SKM-1 treated with dmso at 0.1 percent for 144 hours (cell line): Measurements from ENCODE around the gene IFT122.

Source experiments
- DNase-seq: peaks from one replicate; lab custom pipeline; 2025; ENCODE audit not compliant: unreplicated experiment; lab: John Stamatoyannopoulos, UW

Gene IFT122

GRCh38 chr3:129415830-129416229 lies 24.2 kb upstream of the IFT122 start:
- DNase-seq: no peak

GRCh38 chr3:129416415-129416814 lies 23.6 kb upstream of the IFT122 start:
- DNase-seq: no peak

GRCh38 chr3:129417326-129417725 lies 22.7 kb upstream of the IFT122 start:
- no peak for DNase-seq

GRCh38 chr3:129418041-129418973 lies 21.7 kb upstream of the IFT122 start:
- DNase-seq: no peak

- no peak for DNase-seq
Observed at GRCh38 chr3:129419476-129419875, 20.5 kb upstream of the IFT122 start.

GRCh38 chr3:129421236-129421883 lies 18.7 kb upstream of the IFT122 start:
- DNase-seq: no peak

- no peak for DNase-seq
Observed at GRCh38 chr3:129421988-129422745, 17.9 kb upstream of the IFT122 start.

GRCh38 chr3:129422897-129423296 lies 17.1 kb upstream of the IFT122 start:
- no peak for DNase-seq

GRCh38 chr3:129424185-129424841 lies 15.7 kb upstream of the IFT122 start:
- peak; percentile 89 for DNase-seq

- no peak for DNase-seq
Observed at GRCh38 chr3:129425213-129425612, 14.8 kb upstream of the IFT122 start.

- DNase-seq: no peak
Observed at GRCh38 chr3:129425619-129426018, 14.4 kb upstream of the IFT122 start.

GRCh38 chr3:129428007-129428375 lies 12.0 kb upstream of the IFT122 start:
- no peak for DNase-seq

- DNase-seq: no peak
Observed at GRCh38 chr3:129428376-129429079, 11.5 kb upstream of the IFT122 start, which contains the start of gene EFCAB12. Gene EFCAB12, minus strand, starts transcription at chr3:129428636. Its CDS starts 148 bp downstream, at chr3:129428488.

- DNase-seq: no peak
Observed at GRCh38 chr3:129429080-129429451, 11.0 kb upstream of the IFT122 start.

GRCh38 chr3:129429602-129430001 lies 10.4 kb upstream of the IFT122 start:
- no peak for DNase-seq

- no peak for DNase-seq
Observed at GRCh38 chr3:129432036-129432435, 8.0 kb upstream of the IFT122 start.

- DNase-seq: no peak
Observed at GRCh38 chr3:129432671-129433070, 7.4 kb upstream of the IFT122 start.

GRCh38 chr3:129433565-129433964 lies 6.5 kb upstream of the IFT122 start:
- no peak for DNase-seq

- no peak for DNase-seq
Observed at GRCh38 chr3:129434140-129434539, 5.9 kb upstream of the IFT122 start.

GRCh38 chr3:129435367-129435766 lies 4.7 kb upstream of the IFT122 start:
- DNase-seq: no peak
